ENCODE data around the gene KCNK7.

DNA sequence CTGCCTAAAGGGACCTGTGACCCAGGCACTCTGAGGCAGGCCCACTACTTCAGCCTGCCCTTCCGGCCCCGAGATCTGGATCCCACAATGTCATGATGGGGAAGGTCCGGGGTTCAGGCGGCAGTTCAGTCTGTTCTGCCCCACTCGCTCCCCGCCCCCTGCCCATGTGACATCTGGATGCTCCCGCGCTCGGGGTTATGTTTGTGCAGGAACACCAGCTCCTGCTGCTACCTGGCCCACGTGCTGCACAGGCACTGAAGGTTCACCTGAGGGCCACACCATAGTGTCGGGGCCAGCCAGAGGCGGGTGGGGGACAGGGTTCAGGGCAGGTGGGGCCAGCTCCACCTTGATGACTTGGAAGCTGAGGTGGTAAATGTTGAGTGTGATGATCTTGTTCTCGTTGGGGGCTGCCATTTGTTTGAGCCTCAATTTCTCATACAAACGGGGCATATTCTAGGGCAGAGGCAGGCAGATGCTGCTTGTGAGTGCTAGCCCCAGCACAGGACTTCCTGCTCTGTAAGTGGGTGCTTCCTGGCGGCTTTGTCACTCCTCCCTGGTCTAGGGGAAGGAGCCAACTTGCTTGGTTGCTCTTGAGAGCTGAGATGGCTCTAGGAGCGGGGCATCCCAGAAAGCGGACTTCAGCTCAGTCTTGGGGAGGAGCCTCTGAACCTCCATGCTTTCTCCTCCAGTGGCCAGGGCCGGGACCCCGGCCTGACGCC is 37.9 kb upstream of the KCNK7 start:
- TF ChIP-seq, protein P1, sequence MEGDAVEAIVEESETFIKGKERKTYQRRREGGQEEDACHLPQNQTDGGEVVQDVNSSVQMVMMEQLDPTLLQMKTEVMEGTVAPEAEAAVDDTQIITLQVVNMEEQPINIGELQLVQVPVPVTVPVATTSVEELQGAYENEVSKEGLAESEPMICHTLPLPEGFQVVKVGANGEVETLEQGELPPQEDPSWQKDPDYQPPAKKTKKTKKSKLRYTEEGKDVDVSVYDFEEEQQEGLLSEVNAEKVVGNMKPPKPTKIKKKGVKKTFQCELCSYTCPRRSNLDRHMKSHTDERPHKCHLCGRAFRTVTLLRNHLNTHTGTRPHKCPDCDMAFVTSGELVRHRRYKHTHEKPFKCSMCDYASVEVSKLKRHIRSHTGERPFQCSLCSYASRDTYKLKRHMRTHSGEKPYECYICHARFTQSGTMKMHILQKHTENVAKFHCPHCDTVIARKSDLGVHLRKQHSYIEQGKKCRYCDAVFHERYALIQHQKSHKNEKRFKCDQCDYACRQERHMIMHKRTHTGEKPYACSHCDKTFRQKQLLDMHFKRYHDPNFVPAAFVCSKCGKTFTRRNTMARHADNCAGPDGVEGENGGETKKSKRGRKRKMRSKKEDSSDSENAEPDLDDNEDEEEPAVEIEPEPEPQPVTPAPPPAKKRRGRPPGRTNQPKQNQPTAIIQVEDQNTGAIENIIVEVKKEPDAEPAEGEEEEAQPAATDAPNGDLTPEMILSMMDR (IDR thresholded peaks at IDR 0.05) = no peak
- no peak for TF ChIP-seq POLR2A (IDR thresholded peaks at IDR 0.05)

Data from uterus (tissue), 2 donors.